Calu3 (cell line): Measurements from ENCODE around the gene TAF11L9. TPM values are rescaled to one million over a fixed set of nuclear protein-coding genes. Genes with fewer than 3 reads are reported as not detected.
"Not testable (repeated sequence)": the region's sequence is repeated elsewhere in the genome, so short reads cannot be mapped to it uniquely, and the experiment has no call there.

Experiments
- Bru-seq: library from RNA; stranded (reverse); fragments of 400-500 nt; gene quantifications from one replicate; lab custom pipeline; 2021; lab: Mats Ljungman, UMichigan
- BruChase-seq, 2 experiments: library from RNA; stranded (reverse); fragments of 400-500 nt; gene quantifications; one replicate each; lab custom pipeline; 2021; lab: Mats Ljungman, UMichigan
- BruUV-seq: library from RNA; stranded (reverse); fragments of 400-500 nt; replicated peaks from 2 replicates; lab custom pipeline; 2021; lab: Mats Ljungman, UMichigan
- CTCF ChIA-PET: fragments of 300-600 bp; sonication (Branson Sonifier 250); formaldehyde crosslinking; loops from one replicate; lab custom pipeline; 2022; ENCODE audit warnings: antibody characterized with exemption; lab: Charles Lee
- DNase-seq: peaks from one replicate; pipeline ENCODE4 v3.0.0; 2022
- H3K27ac Mint-ChIP-seq: one replicate; pipeline ENCODE4 v1.8.0; 2022; ENCODE audit warnings: mixed read lengths; ENCODE audit not compliant: unreplicated experiment
- H3K27me3 Mint-ChIP-seq: one replicate; pipeline ENCODE4 v1.8.0; 2022; ENCODE audit warnings: mixed read lengths; ENCODE audit not compliant: unreplicated experiment
- H3K36me3 Mint-ChIP-seq: one replicate; pipeline ENCODE4 v1.8.0; 2022; ENCODE audit warnings: mild to moderate bottlenecking, moderate library complexity, mixed read lengths; ENCODE audit not compliant: insufficient read depth, unreplicated experiment
- H3K4me1 Mint-ChIP-seq: one replicate; pipeline ENCODE4 v1.8.0; 2022; ENCODE audit warnings: mild to moderate bottlenecking, low read depth, mixed read lengths; ENCODE audit not compliant: unreplicated experiment
- H3K4me3 Mint-ChIP-seq: one replicate; pipeline ENCODE4 v1.8.0; 2022; ENCODE audit warnings: mild to moderate bottlenecking, low read depth, moderate library complexity, mixed read lengths; ENCODE audit not compliant: unreplicated experiment
- H3K9me3 Mint-ChIP-seq: one replicate; pipeline ENCODE4 v1.8.0; 2022; ENCODE audit warnings: low read depth, mixed read lengths; ENCODE audit not compliant: unreplicated experiment
- CTCF ChIP-seq: fragments of 200-600 bp; IDR thresholded peaks from one replicate; pipeline ENCODE4 v1.8.0; 2022; ENCODE audit warnings: antibody characterized with exemption; ENCODE audit not compliant: unreplicated experiment
- intact Hi-C: fragments of 100-400 bp; cut with micrococcal nuclease; formaldehyde crosslinking; loops from one replicate; pipeline ENCODE4 v1.10.0; 2022; ENCODE audit not compliant: unreplicated experiment
- long read RNA-seq: library from polyadenylated mRNA; stranded (forward); transcript quantifications from one replicate; pipeline ENCODE4 v2.0.0, GENCODE V29; 2022
- total RNA-seq: library from RNA; stranded (reverse); gene quantifications from 2 replicates; pipeline ENCODE4 v1.2.3, GENCODE V29; 2022

TAF11L9 gene
- total RNA-seq (not detected in 2 replicates), Bru-seq, nascent RNA (not detected), BruChase-seq, experiment 1, labeled RNA remaining after a 6-hour chase (not detected), BruChase-seq, experiment 2, labeled RNA remaining after a 2-hour chase (not detected)
- long read RNA-seq: 0 reads

- intact Hi-C loops, H3K36me3 Mint-ChIP-seq, H3K27ac Mint-ChIP-seq, H3K27me3 Mint-ChIP-seq, H3K4me3 Mint-ChIP-seq, H3K9me3 Mint-ChIP-seq, DNase-seq, BruUV-seq, CTCF ChIA-PET, H3K4me1 Mint-ChIP-seq: not testable (repeated sequence)
These were observed at the start of gene TAF11L9 for GRCh38 chr5:17594255-17594654. TSS of gene TAF11L9 (minus strand) at chr5:17594394.

- CTCF ChIA-PET: no interaction called here
- DNase-seq: no peak
- intact Hi-C loops: no loop called here
- no TSS peak for BruUV-seq
- no peak for TF ChIP-seq CTCF
- H3K4me3 Mint-ChIP-seq: no peak within 1 kb of the TSS
- no peaks in the 10 kb centered on the region for H3K4me1 Mint-ChIP-seq
- H3K27ac Mint-ChIP-seq: no peak within 1 kb of the TSS
- peaks cover 5% of the 10 kb centered on the region for H3K9me3 Mint-ChIP-seq
- H3K27me3 Mint-ChIP-seq: no peaks in the 10 kb centered on the region
- H3K36me3 Mint-ChIP-seq: no peaks in the 10 kb centered on the region
These were observed 40.0 kb upstream of the TAF11L9 start, which contains the start of gene TAF11L14 for GRCh38 chr5:17634160-17634559. TSS of gene TAF11L14 (plus strand) at chr5:17634460.

- H3K36me3 Mint-ChIP-seq, H3K9me3 Mint-ChIP-seq, BruUV-seq, CTCF ChIA-PET, H3K27me3 Mint-ChIP-seq, H3K4me3 Mint-ChIP-seq, H3K27ac Mint-ChIP-seq, DNase-seq, intact Hi-C loops, H3K4me1 Mint-ChIP-seq: not testable (repeated sequence)
These were observed 37.6 kb upstream of the TAF11L9 start, which contains the start of gene TAF11L13 for GRCh38 chr5:17631788-17632187. TSS of gene TAF11L13 (plus strand) at chr5:17632088.

GRCh38 chr5:17625686-17626085, 31.5 kb upstream of the TAF11L9 start:
- intact Hi-C loops: no loop called here
- H3K27ac Mint-ChIP-seq: no peak overlapping the region
- H3K4me1 Mint-ChIP-seq: no peaks in the 10 kb centered on the region
- H3K27me3 Mint-ChIP-seq: no peaks in the 10 kb centered on the region
- CTCF ChIA-PET: no interaction called here
- H3K9me3 Mint-ChIP-seq: no peaks in the 10 kb centered on the region
- no peak for DNase-seq
- H3K4me3 Mint-ChIP-seq: no peak overlapping the region
- H3K36me3 Mint-ChIP-seq: no peaks in the 10 kb centered on the region
- BruUV-seq: no TSS peak
- TF ChIP-seq CTCF: no peak

- no peak for TF ChIP-seq CTCF
- H3K27ac Mint-ChIP-seq: no peak overlapping the region
- no peak for DNase-seq
- intact Hi-C loops: no loop called here
- H3K27me3 Mint-ChIP-seq: no peaks in the 10 kb centered on the region
- no peaks in the 10 kb centered on the region for H3K36me3 Mint-ChIP-seq
- BruUV-seq: no TSS peak
- no peaks in the 10 kb centered on the region for H3K4me1 Mint-ChIP-seq
- CTCF ChIA-PET: no interaction called here
- no peak overlapping the region for H3K4me3 Mint-ChIP-seq
- no peaks in the 10 kb centered on the region for H3K9me3 Mint-ChIP-seq
These were observed 26.4 kb upstream of the TAF11L9 start for GRCh38 chr5:17620627-17621026.
